ENCODE measurements around the gene DPY30. TPM values are rescaled to one million over a fixed set of nuclear protein-coding genes. Genes with fewer than 3 reads are reported as not detected.

DPY30 gene
- total RNA-seq, 4 donors from 2014 or later: 29.5 to 45.4 (median 36.3) TPM

- Histone ChIP-seq H3K4me1 (no peaks in the 10 kb centered on the region), H3K9me3 (no peaks in the 10 kb centered on the region), H3K36me3 (no peaks in the 10 kb centered on the region), H3K27ac (no peak overlapping the region), H3K27me3 (no peaks in the 10 kb centered on the region), H3K4me3 (no peak overlapping the region)
- no peak for DNase-seq
- TF ChIP-seq CTCF (IDR thresholded peaks at IDR 0.05): no peak
- TF ChIP-seq POLR2A (IDR thresholded peaks at IDR 0.05): no peak
Measured at GRCh38 chr2:31978436-31978835, 61.2 kb downstream of the DPY30 start.

Other genes starting within 250 kb of the DPY30 start
- 10 to 100 TPM in 3 of 4 donors, 1 to 10 TPM in 1; 5.2 to 27.3 (median 21.7) TPM for gene MEMO1, start 28.8 kb downstream of the DPY30 start, total RNA-seq
- 10 to 100 TPM; 18.2 to 46.9 (median 23.4) TPM for gene SPAST, start 23.8 kb upstream of the DPY30 start, total RNA-seq
- 10 to 100 TPM in 3 of 4 donors, 1 to 10 TPM in 1; 8.9 to 22.9 (median 13.5) TPM for gene SLC30A6, start 126.1 kb upstream of the DPY30 start, total RNA-seq
- gene NLRC4, start 225.1 kb upstream of the DPY30 start, total RNA-seq: 1 to 10 TPM in 1 of 4 donors, under 1 TPM in 2, not detected in 1; 0.27 to 6.6 (median 0.35) TPM
- gene YIPF4, start 238.1 kb upstream of the DPY30 start, total RNA-seq: 10 to 100 TPM; 12.4 to 19.6 (median 15.4) TPM